GM19099 (cell line): ENCODE data around the gene MPHOSPH8.

ENCODE experiments used
- POLR2A ChIP-seq: IDR thresholded peaks from 3 replicates; pipeline ENCODE4 v1.6.1; 2011; ENCODE audit warnings: low read depth; ENCODE audit not compliant: insufficient read length; ENCODE audit errors: extremely low read depth

The MPHOSPH8 gene

DNA sequence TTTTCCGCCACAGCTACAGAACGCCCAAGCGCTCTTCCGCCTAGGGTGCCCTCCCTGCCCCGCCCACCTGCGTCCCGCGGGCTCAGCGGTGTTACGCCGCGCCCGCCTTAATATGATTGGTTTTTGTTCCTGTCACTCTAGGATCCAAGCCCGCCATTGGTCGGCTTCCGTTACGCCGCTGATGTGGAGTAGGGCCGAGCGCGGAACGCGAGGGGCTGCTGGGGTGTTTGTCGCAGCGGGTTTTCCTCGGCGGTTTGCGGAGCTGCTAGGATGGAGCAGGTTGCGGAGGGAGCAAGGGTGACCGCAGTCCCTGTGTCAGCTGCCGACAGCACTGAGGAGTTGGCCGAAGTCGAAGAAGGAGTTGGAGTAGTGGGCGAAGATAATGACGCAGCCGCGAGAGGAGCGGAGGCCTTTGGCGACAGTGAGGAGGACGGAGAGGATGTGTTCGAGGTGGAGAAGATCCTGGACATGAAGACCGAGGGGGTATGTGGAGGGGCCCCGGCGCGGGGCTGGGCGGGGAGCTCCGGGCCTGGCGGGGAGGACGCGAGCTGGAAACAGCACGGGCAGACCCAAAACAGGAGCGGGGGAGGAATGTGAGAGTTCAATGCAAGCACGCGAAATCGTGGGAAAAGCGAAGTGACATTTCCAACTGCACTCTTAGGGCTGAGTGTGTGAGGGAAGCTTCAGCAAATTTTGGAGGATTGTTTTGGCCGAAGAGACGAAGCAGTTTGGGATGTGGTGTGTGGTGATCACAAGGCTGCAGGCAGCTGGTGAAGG lies at the start of gene MPHOSPH8:
Gene MPHOSPH8 (plus strand): TSS at position 181 of the 777 bp plus-strand sequence. CDS start 90 bp downstream, at position 271.
- TF ChIP-seq POLR2A = peak; percentile 37

GRCh38 chr13:19586904-19587634 lies 46.4 kb upstream of the MPHOSPH8 start:
- peak; percentile 56 for TF ChIP-seq POLR2A

GRCh38 chr13:19587635-19588300 lies 45.7 kb upstream of the MPHOSPH8 start:
- TF ChIP-seq POLR2A = no peak

- TF ChIP-seq POLR2A = no peak
Measured at GRCh38 chr13:19589312-19589711, 44.1 kb upstream of the MPHOSPH8 start.

GRCh38 chr13:19590423-19590822 lies 43.0 kb upstream of the MPHOSPH8 start:
- no peak for TF ChIP-seq POLR2A

DNA sequence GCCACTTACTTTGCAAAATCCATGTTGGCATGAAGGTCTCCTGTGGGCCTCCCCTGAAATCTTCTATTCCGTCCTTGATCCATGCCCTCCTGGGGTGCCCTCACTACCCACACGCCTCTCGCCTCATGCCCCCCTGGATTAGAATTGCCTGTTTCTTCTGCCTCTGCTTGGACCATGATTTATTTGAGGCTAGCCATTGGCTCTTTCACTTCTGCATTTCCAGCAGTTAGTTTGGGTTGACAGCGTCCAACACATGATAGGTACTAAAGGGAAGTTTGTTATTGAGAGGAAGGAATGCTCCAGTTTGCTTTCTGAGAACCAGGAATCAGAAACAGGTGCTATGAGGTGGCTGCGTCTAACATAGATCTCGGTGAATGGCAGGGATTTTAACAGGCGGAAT lies 41.6 kb upstream of the MPHOSPH8 start:
- TF ChIP-seq POLR2A = no peak

DNA sequence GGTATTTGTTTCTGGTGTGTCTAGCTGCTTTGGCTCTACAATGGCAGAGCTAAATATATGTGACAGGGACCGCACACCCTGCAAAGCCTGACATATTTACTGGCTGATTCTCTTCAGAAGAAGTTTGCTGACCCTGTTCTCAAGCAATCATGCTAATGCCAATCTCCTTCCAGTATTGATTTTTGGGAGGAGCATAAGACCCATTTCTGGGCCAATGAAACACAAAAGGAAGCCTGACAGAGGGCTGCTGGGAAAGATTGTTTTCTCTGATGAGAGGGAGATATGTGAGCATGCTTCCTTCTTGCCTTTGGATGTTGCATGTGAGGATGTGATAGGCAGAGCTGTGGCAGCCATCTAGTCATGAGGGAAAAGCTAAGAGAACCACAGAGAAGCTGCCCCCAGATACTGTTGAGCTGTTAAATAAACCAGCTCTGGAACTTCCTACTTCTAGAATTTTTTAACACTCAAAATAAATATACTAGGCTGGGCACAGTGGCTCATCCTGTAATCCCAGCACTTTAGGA lies 40.7 kb upstream of the MPHOSPH8 start:
- no peak for TF ChIP-seq POLR2A

GRCh38 chr13:19596086-19596485 lies 37.4 kb upstream of the MPHOSPH8 start:
- no peak for TF ChIP-seq POLR2A

- no peak for TF ChIP-seq POLR2A
Measured at GRCh38 chr13:19596960-19597361, 36.5 kb upstream of the MPHOSPH8 start.

- TF ChIP-seq POLR2A = no peak
Measured at GRCh38 chr13:19597523-19597922, 35.9 kb upstream of the MPHOSPH8 start.

GRCh38 chr13:19601749-19602725 lies 31.4 kb upstream of the MPHOSPH8 start:
- TF ChIP-seq POLR2A = peak; percentile 79

DNA sequence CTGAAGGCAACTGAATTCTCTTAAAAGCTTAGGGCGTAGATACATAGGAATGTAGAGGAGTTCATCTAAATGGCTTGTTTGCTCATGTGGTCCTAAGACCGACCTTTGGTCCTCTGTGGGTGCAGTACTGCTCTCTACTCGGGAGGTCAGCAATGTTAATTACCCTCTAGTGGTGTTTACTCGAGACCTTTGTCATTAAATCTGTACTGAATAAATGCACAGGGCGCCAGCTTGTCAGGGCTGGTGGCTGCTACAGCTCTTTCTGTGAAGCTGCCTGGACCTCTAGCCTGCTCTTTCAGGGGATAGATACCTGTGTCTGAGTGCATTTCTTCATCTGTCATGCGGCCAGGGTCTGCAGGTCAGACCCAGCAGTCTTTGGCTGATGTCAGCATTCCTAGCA lies 29.2 kb upstream of the MPHOSPH8 start:
- TF ChIP-seq POLR2A = no peak

- TF ChIP-seq POLR2A = no peak
Measured at GRCh38 chr13:19605161-19605955, 28.1 kb upstream of the MPHOSPH8 start.
